ENCODE measurements around the gene MYADML2. TPM values are rescaled to one million over a fixed set of nuclear protein-coding genes. Genes with fewer than 3 reads are reported as not detected.

MYADML2 gene
- total RNA-seq, 1 donor from 2014 or later = 4.0 TPM

Other genes with a start within 250 kb of the MYADML2 start
- 184 TPM for gene MRPL12, start 243.9 kb downstream of the MYADML2 start, total RNA-seq
- 8.6 TPM for gene SLC25A10, start 234.9 kb downstream of the MYADML2 start, total RNA-seq
- gene GCGR, start 143.1 kb downstream of the MYADML2 start, total RNA-seq = not detected
- 103 TPM for gene MCRIP1, start 113.9 kb downstream of the MYADML2 start, total RNA-seq
- gene PPP1R27, start 112.2 kb downstream of the MYADML2 start, total RNA-seq = 0.67 TPM
- 362 TPM for gene P4HB, start 86.7 kb downstream of the MYADML2 start, total RNA-seq
- gene ARHGDIA, start 75.9 kb downstream of the MYADML2 start, total RNA-seq = 114 TPM
- 32.0 TPM for gene ALYREF, start 55.6 kb downstream of the MYADML2 start, total RNA-seq
- gene ANAPC11, start 55.5 kb downstream of the MYADML2 start, total RNA-seq = 173 TPM
- 0.69 TPM for gene NPB, start 45.0 kb downstream of the MYADML2 start, total RNA-seq
- gene PCYT2, start 35.8 kb downstream of the MYADML2 start, total RNA-seq = 28.4 TPM
- gene SIRT7, start 29.1 kb downstream of the MYADML2 start, total RNA-seq = 6.3 TPM
- gene MAFG, start 19.5 kb downstream of the MYADML2 start, total RNA-seq = 27.5 TPM
- gene PYCR1, start 9.9 kb downstream of the MYADML2 start, total RNA-seq = 4.0 TPM
- gene NOTUM, start 14.0 kb upstream of the MYADML2 start, total RNA-seq = 0.52 TPM
- 25.4 TPM for gene ASPSCR1, start 30.4 kb upstream of the MYADML2 start, total RNA-seq
- gene CENPX, start 75.6 kb upstream of the MYADML2 start, total RNA-seq = 27.0 TPM
- 6.3 TPM for gene LRRC45, start 76.1 kb upstream of the MYADML2 start, total RNA-seq
- gene RAC3, start 84.4 kb upstream of the MYADML2 start, total RNA-seq = 1.8 TPM
- 177 TPM for gene DCXR, start 90.5 kb upstream of the MYADML2 start, total RNA-seq
- 21.8 TPM for gene RFNG, start 104.6 kb upstream of the MYADML2 start, total RNA-seq
- 90.6 TPM for gene GPS1, start 104.7 kb upstream of the MYADML2 start, total RNA-seq
- gene DUS1L, start 118.6 kb upstream of the MYADML2 start, total RNA-seq = 67.7 TPM
- gene FASN, start 151.0 kb upstream of the MYADML2 start, total RNA-seq = 17.0 TPM

All from left ventricle myocardium superior (tissue), 1 donor.